Measurements from ENCODE around the gene POU3F1. TPM values are rescaled to one million over a fixed set of nuclear protein-coding genes. Genes with fewer than 3 reads are reported as not detected.

The POU3F1 gene
- total and polyA plus RNA-seq, 10 of the 15 experiments (the other 5 are each of a cell fraction or from before 2014, with no cell fraction given): 0.04 to 0.53 (median 0.10) TPM; not detected in 3

GRCh38 chr1:38029685-38030511 lies 16.7 kb downstream of the POU3F1 start (continued):
- TF ChIP-seq IRF5 (IDR thresholded peaks at IDR 0.05; ENCODE audit: borderline replicate concordance) (no peak), MEF2A (IDR thresholded peaks at IDR 0.05; ENCODE audit: insufficient read depth, low read depth, low read length) (peak; percentile 63; the same call in 1 of the 2 replicates), RELA (IDR thresholded peaks at IDR 0.05; ENCODE audit: borderline replicate concordance, partially characterized antibody) (no peak), CBX3 (IDR thresholded peaks at IDR 0.05; ENCODE audit: borderline replicate concordance, low read depth) (no peak), ATF7 (IDR thresholded peaks at IDR 0.05; ENCODE audit: low read depth) (peak; percentile 74), CHD1 (IDR thresholded peaks at IDR 0.05; ENCODE audit: low read depth, low read length) (no peak), FOXM1 (IDR thresholded peaks at IDR 0.05; ENCODE audit: low read depth, low read length) (peak; percentile 65; the same call in 1 of the 2 replicates)

GRCh38 chr1:38029081-38029681 lies 17.4 kb downstream of the POU3F1 start:
- no peaks in the 10 kb centered on the region for H3K9me3 ChIP-seq (replicated peaks; ENCODE audit: control insufficient read depth, insufficient read depth, low read length)
- peaks cover 2 to 4% of the 10 kb centered on the region in 2 experiments; a peak in 3 of 4 replicates for H3K36me3 ChIP-seq (ENCODE audit: control insufficient read depth in 2 of 2, insufficient read depth in 2 of 2, low read length in 1 of 2)
- DNase-seq (ENCODE audit: low read depth, low spot score) (no peak), ATAC-seq (no peak), FAIRE-seq (no peak)
- ChIA-PET SMC1A (ENCODE audit: uncharacterized antibody, unreplicated experiment) (interaction anchor here (1.2 to 7.1 kb wide), 13 partner anchors 10 to 786 kb away, joined by 3 to 68 read pairs (median 10); no protein-coding TSS in a partner anchor), POLR2A (interaction anchor here (0.7 to 4.9 kb wide), 7 partner anchors 13 to 828 kb away, joined by 3 to 32 read pairs (median 4); no protein-coding TSS in a partner anchor), RAD21 (ENCODE audit: unreplicated experiment) (interaction anchor here (0.8 to 7.3 kb wide), 12 partner anchors 16 to 806 kb away, joined by 3 to 173 read pairs (median 6); partner anchors contain the start of genes POU3F1, SF3A3 and UTP11), CTCF (interaction anchor here (0.6 to 13.9 kb wide), 8 partner anchors 9 to 41 kb away, joined by 3 to 252 read pairs (median 17); no protein-coding TSS in a partner anchor)
- intact Hi-C loops (cut with micrococcal nuclease; ENCODE audit: unreplicated experiment) (loop anchor here (5.0 kb wide), 1 partner anchor 558 kb away; no protein-coding TSS in a partner anchor), in situ Hi-C loops (cut with MboI) (loop anchor here (5.0 to 25.0 kb wide), 2 partner anchors 558 to 788 kb away; no protein-coding TSS in a partner anchor)
- no peaks in the 10 kb centered on the region for H3K27me3 ChIP-seq (replicated peaks in 1 of 2; ENCODE audit: control insufficient read depth in 2 of 2, insufficient read depth in 2 of 2, low read length in 1 of 2)
- H3K27ac ChIP-seq (ENCODE audit: control insufficient read depth, insufficient read depth): peak overlapping the region; percentile 79
- H2AFZ ChIP-seq (ENCODE audit: control insufficient read depth, low read depth, low read length): no peak overlapping the region
- no peaks in the 10 kb centered on the region for H3K79me2 ChIP-seq (ENCODE audit: control insufficient read depth, insufficient read depth, low read length)
- peak overlapping the region; percentile 64; the same call in 1 of the 2 replicates for H3K9ac ChIP-seq (ENCODE audit: control insufficient read depth, insufficient read depth, low read length)
- TF ChIP-seq ZNF217 (IDR thresholded peaks at IDR 0.05): no peak
- TF ChIP-seq ZBTB33 (IDR thresholded peaks at IDR 0.05): peak; percentile 72; the same call in 1 of the 2 replicates
- no TSS peak for BruUV-seq (replicated peaks)
- H3K4me2 ChIP-seq (ENCODE audit: control insufficient read depth, insufficient read depth): peak overlapping the region; percentile 82
- H4K20me1 ChIP-seq (ENCODE audit: control insufficient read depth, insufficient read depth): no peaks in the 10 kb centered on the region
- no peak overlapping the region for H3K4me3 ChIP-seq
- WGBS (ENCODE audit: insufficient coverage, insufficient replicate concordance, low lambda C conversion rate, missing lambda C conversion rate): 76% methylated on average over 23 of the region's 23 CpGs
- peaks cover 52% of the 10 kb centered on the region for H3K4me1 ChIP-seq (ENCODE audit: control insufficient read depth, insufficient read depth, low read length)

All from GM12878 (cell line).